ENCODE measurements around the gene MACROD2.

GRCh38 chr20:14619411-14619810 lies 624.1 kb downstream of the MACROD2 start:
- TF ChIP-seq, protein P1, sequence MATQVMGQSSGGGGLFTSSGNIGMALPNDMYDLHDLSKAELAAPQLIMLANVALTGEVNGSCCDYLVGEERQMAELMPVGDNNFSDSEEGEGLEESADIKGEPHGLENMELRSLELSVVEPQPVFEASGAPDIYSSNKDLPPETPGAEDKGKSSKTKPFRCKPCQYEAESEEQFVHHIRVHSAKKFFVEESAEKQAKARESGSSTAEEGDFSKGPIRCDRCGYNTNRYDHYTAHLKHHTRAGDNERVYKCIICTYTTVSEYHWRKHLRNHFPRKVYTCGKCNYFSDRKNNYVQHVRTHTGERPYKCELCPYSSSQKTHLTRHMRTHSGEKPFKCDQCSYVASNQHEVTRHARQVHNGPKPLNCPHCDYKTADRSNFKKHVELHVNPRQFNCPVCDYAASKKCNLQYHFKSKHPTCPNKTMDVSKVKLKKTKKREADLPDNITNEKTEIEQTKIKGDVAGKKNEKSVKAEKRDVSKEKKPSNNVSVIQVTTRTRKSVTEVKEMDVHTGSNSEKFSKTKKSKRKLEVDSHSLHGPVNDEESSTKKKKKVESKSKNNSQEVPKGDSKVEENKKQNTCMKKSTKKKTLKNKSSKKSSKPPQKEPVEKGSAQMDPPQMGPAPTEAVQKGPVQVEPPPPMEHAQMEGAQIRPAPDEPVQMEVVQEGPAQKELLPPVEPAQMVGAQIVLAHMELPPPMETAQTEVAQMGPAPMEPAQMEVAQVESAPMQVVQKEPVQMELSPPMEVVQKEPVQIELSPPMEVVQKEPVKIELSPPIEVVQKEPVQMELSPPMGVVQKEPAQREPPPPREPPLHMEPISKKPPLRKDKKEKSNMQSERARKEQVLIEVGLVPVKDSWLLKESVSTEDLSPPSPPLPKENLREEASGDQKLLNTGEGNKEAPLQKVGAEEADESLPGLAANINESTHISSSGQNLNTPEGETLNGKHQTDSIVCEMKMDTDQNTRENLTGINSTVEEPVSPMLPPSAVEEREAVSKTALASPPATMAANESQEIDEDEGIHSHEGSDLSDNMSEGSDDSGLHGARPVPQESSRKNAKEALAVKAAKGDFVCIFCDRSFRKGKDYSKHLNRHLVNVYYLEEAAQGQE (IDR thresholded peaks at IDR 0.05; ENCODE audit: low read depth) = no peak
- no peak for TF ChIP-seq POLR2A (IDR thresholded peaks at IDR 0.05; ENCODE audit: borderline replicate concordance, extremely low read depth, insufficient read depth, insufficient read length)
- TF ChIP-seq, protein P2, sequence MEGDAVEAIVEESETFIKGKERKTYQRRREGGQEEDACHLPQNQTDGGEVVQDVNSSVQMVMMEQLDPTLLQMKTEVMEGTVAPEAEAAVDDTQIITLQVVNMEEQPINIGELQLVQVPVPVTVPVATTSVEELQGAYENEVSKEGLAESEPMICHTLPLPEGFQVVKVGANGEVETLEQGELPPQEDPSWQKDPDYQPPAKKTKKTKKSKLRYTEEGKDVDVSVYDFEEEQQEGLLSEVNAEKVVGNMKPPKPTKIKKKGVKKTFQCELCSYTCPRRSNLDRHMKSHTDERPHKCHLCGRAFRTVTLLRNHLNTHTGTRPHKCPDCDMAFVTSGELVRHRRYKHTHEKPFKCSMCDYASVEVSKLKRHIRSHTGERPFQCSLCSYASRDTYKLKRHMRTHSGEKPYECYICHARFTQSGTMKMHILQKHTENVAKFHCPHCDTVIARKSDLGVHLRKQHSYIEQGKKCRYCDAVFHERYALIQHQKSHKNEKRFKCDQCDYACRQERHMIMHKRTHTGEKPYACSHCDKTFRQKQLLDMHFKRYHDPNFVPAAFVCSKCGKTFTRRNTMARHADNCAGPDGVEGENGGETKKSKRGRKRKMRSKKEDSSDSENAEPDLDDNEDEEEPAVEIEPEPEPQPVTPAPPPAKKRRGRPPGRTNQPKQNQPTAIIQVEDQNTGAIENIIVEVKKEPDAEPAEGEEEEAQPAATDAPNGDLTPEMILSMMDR (IDR thresholded peaks at IDR 0.05 in 2 of 3, conservative IDR thresholded peaks at IDR 0.05 in 1 of 3; ENCODE audit: borderline replicate concordance in 1 of 3, insufficient read depth in 1 of 3, low read depth in 2 of 3, low read length in 2 of 3) = no peak
- no peak for TF ChIP-seq ATF3 (IDR thresholded peaks at IDR 0.05)
- no peak for TF ChIP-seq POLR2AphosphoS5 (IDR thresholded peaks at IDR 0.05; ENCODE audit: low read depth, low read length)

All from HCT116 (cell line).